Adrenal gland (tissue), 12 donors: Measurements from ENCODE around the gene KIFC3. TPM values are rescaled to one million over a fixed set of nuclear protein-coding genes. Genes with fewer than 3 reads are reported as not detected.

ENCODE experiments used
- DNase-seq, 7 donors: peaks; one replicate each; pipeline ENCODE4 v3.0.0-alpha.2; 2019 to 2020
- H3K27ac ChIP-seq, 5 donors: fragments of 200-600 bp; sonication (generic) in 4 of 5; 1 replicate in 3 of 5; 2 replicates in 2 of 5; pipeline versions ENCODE4 v1.5.1 to v1.8.0; 2016 to 2020; ENCODE audit warnings: mild to moderate bottlenecking in 1 of 5
- H3K27me3 ChIP-seq: fragments of 200-600 bp; 2 replicates; pipeline ENCODE4 v1.8.0; 2021
- H3K36me3 ChIP-seq, 2 donors: fragments of 200-600 bp; replicated peaks in 1 of 2; 1 replicate in 1 of 2; 2 replicates in 1 of 2; pipeline versions ENCODE4 v1.5.1 to v1.8.0; 2018 to 2022
- H3K4me1 ChIP-seq, 2 donors: fragments of 200-600 bp; replicated peaks in 1 of 2; 1 replicate in 1 of 2; 2 replicates in 1 of 2; pipeline versions ENCODE4 v1.5.1 to v1.8.0; 2018 to 2021
- H3K4me3 ChIP-seq, 4 donors: fragments of 200-600 bp; sonication (generic) in 3 of 4; one replicate each; pipeline ENCODE4 v1.5.1; 2016 to 2018
- H3K9me3 ChIP-seq, 3 donors: fragments of 200-600 bp; sonication (generic) in 1 of 3; replicated peaks in 1 of 3; 1 replicate in 2 of 3; 2 replicates in 1 of 3; pipeline versions ENCODE4 v1.5.1 to v1.8.0; 2016 to 2021
- POLR2A ChIP-seq, 2 donors: fragments of 450-650 bp; IDR thresholded peaks; one replicate each; pipeline ENCODE4 v1.6.1; 2017; ENCODE audit warnings: antibody characterized with exemption in 2 of 2, mild to moderate bottlenecking in 2 of 2, moderate library complexity in 1 of 2
- WGBS, 4 donors: extraction: QIAGEN DNeasy Blood & Tissue Kit in 2 of 4; methylation state at CpG; one replicate each; pipeline versions ENCODE4 v1.1.5 to v1.1.7; 2013 to 2017; 5-methylcytosine and 5-hydroxymethylcytosine counted together
- intact Hi-C, 2 donors: fragments of 100-400 bp; cut with DNase I; formaldehyde crosslinking; loops; one replicate each; pipeline versions ENCODE4 v1.14.1 to v1.15.0; 2022 to 2023
- polyA plus RNA-seq, 3 donors: library from polyadenylated mRNA; stranded (reverse); fragments of 200-250 nt in 2 of 3; fragments of 350-450 nt in 1 of 3; fragmentation: Illumina TruSeq in 1 of 3; extraction: RNeasy Lipid Tissue Mini Kit (QIAGEN cat#74804) in 1 of 3; gene quantifications; one replicate each; pipeline ENCODE4 v1.2.3, GENCODE V29; 2013 to 2014
- total RNA-seq, 9 donors: library from RNA; depleted of rRNA in 4 of 9; stranded (reverse); fragments of >200 nt in 4 of 9; fragments of 120-200 nt in 1 of 9; fragmentation: NEBNext Ultra II Directional in 1 of 9; extraction: Animal tissue kit (Norgen Biotek cat#: 25700) in 1 of 9; gene quantifications; one replicate each; pipeline versions ENCODE4 v1.1.0 to v1.2.4, GENCODE V29; 2013 to 2023
- TF ChIP-seq, protein P1 (sequence below), 6 experiments: fragments of 450-650 bp in 4 of 6; fragments of 200-600 bp in 2 of 6; sonication (generic) in 1 of 6; IDR thresholded peaks; 1 replicate in 5 of 6; 2 replicates in 1 of 6; pipeline versions ENCODE4 v1.5.1 to v1.8.0; 2016 to 2021; ENCODE audit warnings: antibody characterized with exemption in 6 of 6, mild to moderate bottlenecking in 2 of 6, moderate library complexity in 1 of 6
- donor health status: healthy with polysubstance abuse.
- donor health status: Bipolar disorder and iron deficiency.
- donor health status: DM: yes; HTN: yes; CAD: no.
- donor health status: DM: no; HTN: no; CAD: no.
- donor health status: DM: no; HTN: no; CAD: no.
- donor health status: DM: yes; HTN: yes; CAD: no.

The KIFC3 gene
- total and polyA plus RNA-seq, 12 donors = 15.5 to 130 (median 60.0) TPM

DNA sequence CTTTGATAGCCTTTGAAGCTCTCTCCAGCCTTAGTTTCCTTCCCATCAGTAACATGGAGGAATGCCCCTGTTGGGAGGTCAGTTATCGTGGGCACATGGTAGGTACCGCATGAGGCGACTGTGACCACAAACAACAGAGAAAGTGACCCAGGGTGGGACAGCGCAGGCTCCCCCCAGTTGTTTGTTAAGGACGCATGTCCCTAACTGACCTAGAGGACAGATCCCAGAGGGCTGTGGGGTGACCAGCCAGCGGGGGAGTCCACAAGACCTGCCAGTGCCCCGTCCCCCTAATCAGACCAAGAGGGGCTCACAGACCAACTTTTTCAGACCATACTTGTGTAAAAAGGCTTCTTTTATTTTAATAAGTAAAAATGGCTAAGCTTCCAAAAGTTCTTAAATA, 44.4 kb downstream of the KIFC3 start:
- Histone ChIP-seq H3K27me3 (no peaks in the 10 kb centered on the region), H3K9me3 (no peaks in the 10 kb centered on the region), H3K4me3 (no peak overlapping the region), H3K27ac (peak overlapping the region in 1 of 5 donors; percentile 45), H3K36me3 (peaks cover 0 to 38% of the 10 kb centered on the region in 2 donors), H3K4me1 (peaks cover 0 to 3% of the 10 kb centered on the region in 2 donors)
- DNase-seq = no peak
- WGBS, 4 donors = 90 to 95% (median 92%) methylated on average over 3 to 7 of the region's 7 CpGs
- no peak for TF ChIP-seq POLR2A (IDR thresholded peaks at IDR 0.05)
- TF ChIP-seq, protein P1, sequence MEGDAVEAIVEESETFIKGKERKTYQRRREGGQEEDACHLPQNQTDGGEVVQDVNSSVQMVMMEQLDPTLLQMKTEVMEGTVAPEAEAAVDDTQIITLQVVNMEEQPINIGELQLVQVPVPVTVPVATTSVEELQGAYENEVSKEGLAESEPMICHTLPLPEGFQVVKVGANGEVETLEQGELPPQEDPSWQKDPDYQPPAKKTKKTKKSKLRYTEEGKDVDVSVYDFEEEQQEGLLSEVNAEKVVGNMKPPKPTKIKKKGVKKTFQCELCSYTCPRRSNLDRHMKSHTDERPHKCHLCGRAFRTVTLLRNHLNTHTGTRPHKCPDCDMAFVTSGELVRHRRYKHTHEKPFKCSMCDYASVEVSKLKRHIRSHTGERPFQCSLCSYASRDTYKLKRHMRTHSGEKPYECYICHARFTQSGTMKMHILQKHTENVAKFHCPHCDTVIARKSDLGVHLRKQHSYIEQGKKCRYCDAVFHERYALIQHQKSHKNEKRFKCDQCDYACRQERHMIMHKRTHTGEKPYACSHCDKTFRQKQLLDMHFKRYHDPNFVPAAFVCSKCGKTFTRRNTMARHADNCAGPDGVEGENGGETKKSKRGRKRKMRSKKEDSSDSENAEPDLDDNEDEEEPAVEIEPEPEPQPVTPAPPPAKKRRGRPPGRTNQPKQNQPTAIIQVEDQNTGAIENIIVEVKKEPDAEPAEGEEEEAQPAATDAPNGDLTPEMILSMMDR (IDR thresholded peaks at IDR 0.05) = no peak
- intact Hi-C loops = loop anchor here (2.0 to 5.0 kb wide), 2 partner anchors 104 to 105 kb away; no protein-coding TSS in a partner anchor

DNA sequence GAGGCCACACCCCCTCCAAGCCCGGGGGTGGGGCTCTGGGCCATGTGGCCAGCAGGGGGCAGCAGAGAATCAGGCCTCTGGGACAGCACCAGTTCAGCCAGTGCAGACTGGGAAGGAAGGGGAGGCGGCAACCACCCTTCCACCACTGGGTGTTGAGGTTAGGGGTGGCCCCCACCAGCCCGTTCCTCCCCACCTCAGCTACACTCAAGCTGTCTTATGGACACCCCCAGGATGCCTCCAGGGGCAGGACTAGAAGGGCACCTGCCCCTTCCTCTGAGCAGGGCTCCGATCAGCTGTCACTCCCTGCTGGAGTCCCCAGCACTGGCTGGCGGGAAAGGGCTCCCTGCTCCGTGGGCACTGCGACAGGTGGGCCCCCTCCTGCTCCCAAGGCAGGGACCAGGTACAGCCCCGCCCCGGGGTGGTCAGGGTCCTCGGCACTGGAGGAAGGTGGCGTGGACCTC, 44.9 kb downstream of the KIFC3 start:
- H3K4me3 ChIP-seq = no peak overlapping the region
- H3K4me1 ChIP-seq = peaks cover 0 to 3% of the 10 kb centered on the region in 2 donors
- peak overlapping the region in 1 of 5 donors; percentile 45 for H3K27ac ChIP-seq
- 57 to 100% (median 62%) methylated on average over 1 to 11 of the region's 11 CpGs for WGBS, 4 donors
- peak; percentile 81 to 94 (median 90) for DNase-seq
- H3K9me3 ChIP-seq = no peaks in the 10 kb centered on the region
- intact Hi-C loops = loop anchor here (2.0 to 5.0 kb wide), 2 partner anchors 105 kb away; no protein-coding TSS in a partner anchor
- H3K27me3 ChIP-seq = no peaks in the 10 kb centered on the region
- peaks cover 0 to 35% of the 10 kb centered on the region in 2 donors for H3K36me3 ChIP-seq
- TF ChIP-seq, protein P1 (IDR thresholded peaks at IDR 0.05) = peak; percentile 90 to 98 (median 96)
- no peak for TF ChIP-seq POLR2A (IDR thresholded peaks at IDR 0.05)

DNA sequence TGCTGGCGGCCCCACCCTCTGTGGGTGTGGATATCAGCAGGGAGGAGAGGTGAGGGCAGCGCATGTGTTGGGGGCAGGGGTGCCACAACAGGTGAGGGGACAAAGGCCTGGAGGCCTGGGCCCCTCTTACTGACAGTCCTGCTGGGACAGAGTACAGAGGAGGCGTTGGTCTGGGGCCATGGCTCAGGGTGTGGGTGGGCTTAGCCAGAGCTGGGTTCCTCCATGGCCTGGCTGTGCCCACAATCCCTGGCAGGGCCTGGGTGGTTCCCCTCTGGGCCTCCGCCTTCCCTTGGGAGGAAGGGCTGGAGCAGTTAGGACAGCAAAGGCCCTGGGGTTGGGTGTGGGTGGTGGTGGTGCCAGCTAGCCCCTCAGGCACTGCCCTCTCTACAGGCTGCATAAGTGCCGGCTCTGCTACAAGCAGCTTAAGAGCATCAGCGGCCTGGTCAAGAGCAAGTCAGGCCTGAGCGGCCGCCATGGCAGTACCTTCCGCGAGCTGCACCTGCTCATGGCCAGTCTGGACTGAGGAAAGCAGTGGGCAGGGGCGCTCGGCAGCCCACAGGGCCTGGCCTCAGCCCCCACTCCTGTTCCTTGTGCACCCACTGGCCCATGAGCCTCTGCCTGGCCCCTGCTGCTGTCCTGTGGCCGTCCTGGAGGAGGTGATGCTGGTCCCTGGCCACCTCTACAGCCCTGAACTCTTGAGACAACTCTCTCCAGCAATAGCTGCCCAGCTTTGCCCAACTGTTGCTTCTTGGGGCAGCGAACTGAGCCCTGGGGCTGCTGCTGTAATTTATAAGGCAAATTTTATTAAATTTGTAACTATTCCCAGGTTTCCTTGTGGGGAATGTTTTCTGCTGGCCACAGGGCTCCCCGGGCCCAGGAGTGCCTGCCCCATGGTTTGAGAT, 45.6 kb downstream of the KIFC3 start:
- H3K36me3 ChIP-seq = peaks cover 0 to 31% of the 10 kb centered on the region in 2 donors
- no peaks in the 10 kb centered on the region for H3K27me3 ChIP-seq
- DNase-seq = no peak
- intact Hi-C loops = loop anchor here (2.0 to 5.0 kb wide), 2 partner anchors 106 kb away; no protein-coding TSS in a partner anchor
- no peak overlapping the region for H3K27ac ChIP-seq
- no peaks in the 10 kb centered on the region for H3K9me3 ChIP-seq
- TF ChIP-seq POLR2A (IDR thresholded peaks at IDR 0.05) = no peak
- TF ChIP-seq, protein P1 (IDR thresholded peaks at IDR 0.05) = no peak
- H3K4me1 ChIP-seq = peaks cover 0 to 3% of the 10 kb centered on the region in 2 donors
- WGBS, 4 donors = 79 to 84% (median 81%) methylated on average over 8 to 15 of the region's 15 CpGs
- H3K4me3 ChIP-seq = no peak overlapping the region

DNA sequence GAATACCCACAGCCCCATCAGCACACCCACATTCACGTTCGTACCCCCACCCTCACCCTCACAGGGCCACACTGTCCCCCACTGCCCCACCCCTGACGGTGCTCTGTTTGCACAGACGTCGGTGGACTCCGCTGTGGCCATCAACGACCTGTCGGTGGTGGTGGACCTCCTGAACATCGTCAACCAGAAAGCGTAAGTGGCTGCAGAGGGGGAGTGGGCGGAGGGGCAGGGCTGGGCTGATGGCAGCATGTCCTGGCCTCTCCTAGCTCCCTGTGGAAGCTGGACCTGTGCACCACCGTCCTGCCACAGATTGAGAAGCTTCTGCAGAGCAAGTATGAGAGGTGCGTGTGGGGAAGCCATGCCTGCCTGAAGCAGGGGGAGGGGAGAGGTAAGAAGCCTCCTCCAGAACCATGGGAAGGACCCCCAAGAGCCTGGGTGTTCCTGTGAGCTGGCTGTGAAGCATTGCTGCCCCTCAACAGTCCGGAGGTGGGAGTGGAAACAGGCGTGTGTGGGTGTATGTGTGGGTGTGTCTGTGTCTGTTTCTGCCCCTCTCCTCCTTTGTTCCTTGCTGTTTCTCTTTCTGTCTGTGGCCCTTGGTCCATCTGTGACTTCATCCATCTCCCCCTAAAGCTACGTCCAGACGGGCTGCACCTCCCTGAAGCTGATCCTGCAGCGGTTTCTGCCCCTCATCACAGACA, 46.4 kb downstream of the KIFC3 start:
- WGBS, 4 donors = 82 to 90% (median 85%) methylated on average over 10 to 18 of the region's 18 CpGs

More for the DNA sequence above, 46.4 kb downstream of the KIFC3 start:
- Histone ChIP-seq H3K4me1 (peaks cover 0 to 3% of the 10 kb centered on the region in 2 donors), H3K4me3 (no peak overlapping the region), H3K27me3 (no peaks in the 10 kb centered on the region), H3K36me3 (peaks cover 0 to 25% of the 10 kb centered on the region in 2 donors), H3K27ac (no peak overlapping the region), H3K9me3 (no peaks in the 10 kb centered on the region)
- no peak for TF ChIP-seq POLR2A (IDR thresholded peaks at IDR 0.05)
- intact Hi-C loops = loop anchor here (2.0 to 5.0 kb wide), 2 partner anchors 106 to 107 kb away; no protein-coding TSS in a partner anchor
- no peak for DNase-seq
